ENCODE measurements around the gene KIF20B.

KIF20B gene

GRCh38 chr10:89679986-89680385, 21.4 kb upstream of the KIF20B start:
- Histone ChIP-seq H3K9ac (ENCODE audit: insufficient read length) (no peak overlapping the region), H3K27ac (no peak overlapping the region), H3K9me3 (ENCODE audit: low read depth, low read length) (no peaks in the 10 kb centered on the region), H3K36me3 (ENCODE audit: insufficient read depth, low read length) (no peaks in the 10 kb centered on the region), H3K4me3 (no peak overlapping the region)
- DNase-seq (ENCODE audit: low read depth, low spot score) = no peak
- TF ChIP-seq FOXP2 (optimal IDR thresholded peaks at IDR 0.05; ENCODE audit: control extremely low read depth, extremely low read length, insufficient read depth) = no peak
- TF ChIP-seq POLR2AphosphoS5 (IDR thresholded peaks at IDR 0.05; ENCODE audit: borderline replicate concordance, low read depth, low read length) = no peak
- no peak for TF ChIP-seq EZH2 (IDR thresholded peaks at IDR 0.05)

DNA sequence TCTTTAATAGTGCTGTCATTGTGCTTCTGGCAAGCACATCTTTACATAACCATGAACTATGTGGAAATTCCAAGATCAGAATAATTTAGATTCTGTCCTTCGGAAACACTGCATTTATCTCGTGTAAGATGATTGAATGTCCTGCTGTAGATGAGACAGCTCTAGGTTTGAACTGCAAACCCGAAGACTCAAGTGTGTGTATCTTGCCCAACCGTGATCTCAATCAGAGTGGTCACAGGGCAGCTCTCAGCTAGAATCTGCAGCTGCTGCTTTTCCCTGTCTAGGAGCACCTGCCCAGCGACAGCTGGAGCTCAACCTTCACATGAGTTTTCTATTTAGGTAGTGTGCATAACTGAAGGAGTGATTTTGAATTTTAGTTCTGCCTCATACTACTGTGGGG, 17.5 kb upstream of the KIF20B start:
- Histone ChIP-seq H3K9me3 (ENCODE audit: low read depth, low read length) (no peaks in the 10 kb centered on the region), H3K9ac (ENCODE audit: insufficient read length) (no peak overlapping the region), H3K36me3 (ENCODE audit: insufficient read depth, low read length) (no peaks in the 10 kb centered on the region), H3K27ac (no peak overlapping the region), H3K4me3 (no peak overlapping the region)
- TF ChIP-seq EZH2 (IDR thresholded peaks at IDR 0.05) = no peak
- TF ChIP-seq POLR2AphosphoS5 (IDR thresholded peaks at IDR 0.05; ENCODE audit: borderline replicate concordance, low read depth, low read length) = no peak
- TF ChIP-seq FOXP2 (optimal IDR thresholded peaks at IDR 0.05; ENCODE audit: control extremely low read depth, extremely low read length, insufficient read depth) = no peak
- no peak for DNase-seq (ENCODE audit: low read depth, low spot score)

GRCh38 chr10:89684604-89685003, 16.8 kb upstream of the KIF20B start:
- DNase-seq (ENCODE audit: low read depth, low spot score) = no peak
- no peak for TF ChIP-seq FOXP2 (optimal IDR thresholded peaks at IDR 0.05; ENCODE audit: control extremely low read depth, extremely low read length, insufficient read depth)
- TF ChIP-seq EZH2 (IDR thresholded peaks at IDR 0.05) = no peak
- TF ChIP-seq POLR2AphosphoS5 (IDR thresholded peaks at IDR 0.05; ENCODE audit: borderline replicate concordance, low read depth, low read length) = no peak
- Histone ChIP-seq H3K4me3 (no peak overlapping the region), H3K9ac (ENCODE audit: insufficient read length) (no peak overlapping the region), H3K27ac (no peak overlapping the region), H3K9me3 (ENCODE audit: low read depth, low read length) (no peaks in the 10 kb centered on the region), H3K36me3 (ENCODE audit: insufficient read depth, low read length) (no peaks in the 10 kb centered on the region)

DNA sequence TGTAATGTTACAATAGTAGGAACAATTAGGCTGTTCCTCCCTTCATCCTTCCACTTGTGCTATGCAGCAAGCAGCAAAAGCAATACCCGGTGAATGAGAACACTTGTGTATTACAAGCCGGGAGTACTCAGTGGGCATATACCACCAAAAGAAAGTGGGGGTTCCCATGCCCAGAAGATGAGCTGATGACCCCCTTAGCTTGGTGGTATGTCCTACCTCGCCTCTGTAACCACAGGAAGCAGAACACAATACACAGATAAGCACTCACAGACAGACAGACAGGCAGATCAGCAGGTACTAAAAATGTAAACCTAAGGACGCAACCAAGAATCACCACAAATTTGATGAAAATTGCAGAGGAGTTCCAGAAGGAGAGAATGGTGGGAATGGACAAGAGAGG, 15.5 kb upstream of the KIF20B start:
- TF ChIP-seq FOXP2 (optimal IDR thresholded peaks at IDR 0.05; ENCODE audit: control extremely low read depth, extremely low read length, insufficient read depth) = no peak
- no peak for TF ChIP-seq POLR2AphosphoS5 (IDR thresholded peaks at IDR 0.05; ENCODE audit: borderline replicate concordance, low read depth, low read length)
- no peak for TF ChIP-seq EZH2 (IDR thresholded peaks at IDR 0.05)
- DNase-seq (ENCODE audit: low read depth, low spot score) = no peak
- Histone ChIP-seq H3K9me3 (ENCODE audit: low read depth, low read length) (no peaks in the 10 kb centered on the region), H3K36me3 (ENCODE audit: insufficient read depth, low read length) (no peaks in the 10 kb centered on the region), H3K27ac (no peak overlapping the region), H3K4me3 (no peak overlapping the region), H3K9ac (ENCODE audit: insufficient read length) (no peak overlapping the region)

DNA sequence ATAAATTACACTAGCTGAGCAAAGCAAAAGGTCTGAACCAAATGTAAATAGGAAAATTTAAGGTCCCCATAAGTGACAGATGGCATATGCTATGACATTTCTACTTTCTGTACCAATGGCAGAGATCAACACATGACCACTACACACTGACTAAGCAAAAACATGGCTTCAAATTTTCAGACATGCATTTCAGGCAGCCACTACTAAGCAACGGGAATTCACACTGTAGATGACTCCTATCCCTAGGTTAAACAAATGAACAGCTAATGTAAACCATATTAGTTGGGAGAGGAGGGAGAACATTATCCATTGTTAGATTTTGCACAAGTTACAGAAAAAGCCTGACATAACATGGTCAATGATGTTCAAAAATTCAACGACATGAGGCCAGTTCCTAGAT, 11.4 kb upstream of the KIF20B start:
- no peak for DNase-seq (ENCODE audit: low read depth, low spot score)
- Histone ChIP-seq H3K36me3 (ENCODE audit: insufficient read depth, low read length) (no peaks in the 10 kb centered on the region), H3K9ac (ENCODE audit: insufficient read length) (no peak overlapping the region), H3K9me3 (ENCODE audit: low read depth, low read length) (no peaks in the 10 kb centered on the region), H3K27ac (no peak overlapping the region), H3K4me3 (no peak overlapping the region)
- TF ChIP-seq POLR2AphosphoS5 (IDR thresholded peaks at IDR 0.05; ENCODE audit: borderline replicate concordance, low read depth, low read length) (no peak), FOXP2 (optimal IDR thresholded peaks at IDR 0.05; ENCODE audit: control extremely low read depth, extremely low read length, insufficient read depth) (no peak), EZH2 (IDR thresholded peaks at IDR 0.05) (no peak)

GRCh38 chr10:89692416-89692815, 9.0 kb upstream of the KIF20B start:
- no peak for DNase-seq (ENCODE audit: low read depth, low spot score)
- no peaks in the 10 kb centered on the region for H3K9me3 ChIP-seq (ENCODE audit: low read depth, low read length)
- H3K36me3 ChIP-seq (ENCODE audit: insufficient read depth, low read length) = no peaks in the 10 kb centered on the region
- H3K9ac ChIP-seq (ENCODE audit: insufficient read length) = no peak overlapping the region
- TF ChIP-seq FOXP2 (optimal IDR thresholded peaks at IDR 0.05; ENCODE audit: control extremely low read depth, extremely low read length, insufficient read depth) (no peak), EZH2 (IDR thresholded peaks at IDR 0.05) (no peak), POLR2AphosphoS5 (IDR thresholded peaks at IDR 0.05; ENCODE audit: borderline replicate concordance, low read depth, low read length) (no peak)
- H3K27ac ChIP-seq = no peak overlapping the region
- no peak overlapping the region for H3K4me3 ChIP-seq

DNA sequence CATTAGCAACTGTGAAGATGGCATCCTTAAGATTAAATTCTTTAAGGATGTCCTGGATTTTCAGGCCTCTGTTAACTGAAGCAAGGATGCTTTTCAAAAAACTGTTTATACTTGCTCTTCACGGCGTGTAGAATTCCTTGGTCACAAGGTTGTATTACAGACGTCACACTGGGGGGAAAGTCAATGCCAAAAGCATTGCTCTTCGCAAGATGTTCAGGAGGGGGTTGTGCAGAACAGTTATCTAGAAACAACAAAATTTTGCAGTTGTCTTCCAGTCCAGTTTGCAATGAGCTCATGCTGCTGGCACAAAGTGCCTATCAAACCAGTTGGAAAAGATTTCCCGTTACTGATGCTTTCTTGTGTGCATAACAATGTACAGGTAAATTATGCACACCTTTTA, 8.2 kb upstream of the KIF20B start:
- Histone ChIP-seq H3K36me3 (ENCODE audit: insufficient read depth, low read length) (no peaks in the 10 kb centered on the region), H3K4me3 (no peak overlapping the region), H3K9ac (ENCODE audit: insufficient read length) (no peak overlapping the region), H3K27ac (no peak overlapping the region), H3K9me3 (ENCODE audit: low read depth, low read length) (no peaks in the 10 kb centered on the region)
- DNase-seq (ENCODE audit: low read depth, low spot score) = no peak
- TF ChIP-seq POLR2AphosphoS5 (IDR thresholded peaks at IDR 0.05; ENCODE audit: borderline replicate concordance, low read depth, low read length) (no peak), EZH2 (IDR thresholded peaks at IDR 0.05) (no peak), FOXP2 (optimal IDR thresholded peaks at IDR 0.05; ENCODE audit: control extremely low read depth, extremely low read length, insufficient read depth) (no peak)

DNA sequence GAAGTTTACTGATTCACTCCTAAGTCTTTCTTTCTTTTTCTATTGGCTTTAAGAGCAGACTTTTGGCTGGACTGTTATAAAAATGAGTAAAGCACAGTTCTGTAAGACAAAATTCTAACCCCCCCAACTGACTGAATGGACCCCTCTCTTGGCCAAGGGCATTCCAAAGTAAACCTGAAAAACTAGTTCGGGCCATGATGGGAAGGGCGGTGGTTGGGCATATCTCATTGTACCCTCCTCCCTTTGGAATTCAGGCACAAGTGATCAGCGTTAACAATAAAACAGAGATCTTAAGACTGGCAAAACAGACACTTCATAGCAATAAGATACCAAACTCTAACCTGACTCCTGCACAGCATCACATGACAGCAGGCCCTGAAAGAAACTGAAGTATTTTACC, 6.1 kb upstream of the KIF20B start:
- H3K36me3 ChIP-seq (ENCODE audit: insufficient read depth, low read length) = no peaks in the 10 kb centered on the region
- H3K27ac ChIP-seq = no peak overlapping the region
- H3K4me3 ChIP-seq = no peak overlapping the region
- no peak overlapping the region for H3K9ac ChIP-seq (ENCODE audit: insufficient read length)
- H3K9me3 ChIP-seq (ENCODE audit: low read depth, low read length) = no peaks in the 10 kb centered on the region
- no peak for DNase-seq (ENCODE audit: low read depth, low spot score)
- no peak for TF ChIP-seq POLR2AphosphoS5 (IDR thresholded peaks at IDR 0.05; ENCODE audit: borderline replicate concordance, low read depth, low read length)

DNA sequence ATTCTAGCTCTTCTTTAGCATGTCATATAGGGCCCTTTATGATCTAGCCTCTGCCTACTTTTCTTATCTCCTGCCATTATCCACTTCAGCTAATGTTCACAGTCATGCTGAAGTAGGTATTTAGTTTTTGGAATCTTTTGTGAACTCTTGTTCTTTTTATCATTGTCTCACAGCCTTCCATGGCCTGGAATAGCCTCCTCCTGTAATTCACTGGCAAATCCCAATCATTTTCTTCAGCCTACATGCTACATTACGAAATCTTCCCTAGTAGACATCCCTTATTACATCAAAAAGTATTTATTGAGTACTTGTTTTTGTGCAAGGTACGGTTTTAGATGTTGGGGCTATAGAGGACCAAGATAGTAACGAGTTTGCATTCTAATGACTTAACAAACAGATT, 3.4 kb upstream of the KIF20B start:
- Histone ChIP-seq H3K36me3 (ENCODE audit: insufficient read depth, low read length) (no peaks in the 10 kb centered on the region), H3K27ac (no peak overlapping the region), H3K9me3 (ENCODE audit: low read depth, low read length) (no peaks in the 10 kb centered on the region), H3K4me3 (no peak overlapping the region), H3K9ac (ENCODE audit: insufficient read length) (no peak overlapping the region)
- TF ChIP-seq FOXP2 (optimal IDR thresholded peaks at IDR 0.05; ENCODE audit: control extremely low read depth, extremely low read length, insufficient read depth) (no peak), EZH2 (IDR thresholded peaks at IDR 0.05) (no peak), POLR2AphosphoS5 (IDR thresholded peaks at IDR 0.05; ENCODE audit: borderline replicate concordance, low read depth, low read length) (no peak)
- DNase-seq (ENCODE audit: low read depth, low spot score) = no peak
